HUDEP-2 (cell line): ENCODE data around the gene FOXP1.

Source experiments
- DNase-seq, 76 experiments: peaks; one replicate each; lab custom pipeline; 2025; ENCODE audit not compliant: unreplicated experiment in 76 of 76; lab: John Stamatoyannopoulos, UW

The FOXP1 gene

GRCh38 chr3:70919091-70919490, 664.4 kb downstream of the FOXP1 start:
- DNase-seq = no peak

DNA sequence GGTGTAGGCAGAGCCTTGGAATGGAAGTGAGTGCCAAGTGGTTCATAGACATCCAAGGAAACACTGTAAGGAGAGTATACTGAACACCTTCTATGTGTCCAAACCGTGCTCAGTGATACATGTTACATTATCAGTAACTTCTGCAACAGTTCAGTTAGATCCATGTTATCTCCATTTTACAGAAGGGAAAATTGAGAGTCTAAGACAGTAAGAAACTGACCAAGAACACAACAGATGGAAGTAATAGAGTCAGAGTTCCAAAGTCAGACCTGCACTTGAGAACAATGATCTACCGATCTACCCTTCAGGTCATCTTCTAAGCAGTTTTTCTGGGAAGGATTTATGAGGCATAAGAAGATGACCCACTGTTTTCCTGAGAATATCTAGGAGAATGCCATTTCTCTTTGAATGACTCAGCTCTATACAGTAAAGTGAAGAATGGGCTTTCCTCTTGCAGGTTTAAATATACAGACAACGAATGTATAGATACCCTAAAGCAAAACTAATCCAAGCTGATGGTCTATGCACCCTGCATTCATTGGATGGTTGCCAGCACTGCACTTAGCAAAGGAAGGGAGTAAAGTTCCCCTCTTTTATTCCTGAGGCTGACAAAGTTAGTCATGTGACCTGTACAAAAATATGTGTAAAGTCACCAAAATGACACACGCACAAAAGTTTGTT, 667.0 kb downstream of the FOXP1 start:
- DNase-seq = peak in 1 of 76 experiments; percentile 11

DNA sequence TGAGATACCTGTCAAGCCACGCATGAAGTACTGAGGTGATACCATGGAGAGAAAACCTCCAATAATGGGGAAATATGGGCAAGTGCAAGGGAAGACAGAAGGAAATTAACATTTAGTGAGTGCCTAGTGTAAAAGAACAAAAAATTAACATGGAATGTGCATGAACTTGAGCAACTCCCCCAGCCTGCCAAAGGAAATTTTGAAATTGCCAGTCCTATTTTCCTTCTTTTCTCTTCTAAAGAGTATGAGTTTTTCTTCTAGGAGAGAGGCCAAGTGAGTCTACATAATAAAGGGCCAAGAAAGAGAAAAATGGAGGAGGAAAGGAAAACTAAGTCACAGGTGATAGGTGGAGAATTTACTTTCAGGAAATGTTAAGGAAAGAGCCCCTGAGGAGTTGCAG, 668.7 kb downstream of the FOXP1 start:
- no peak for DNase-seq

DNA sequence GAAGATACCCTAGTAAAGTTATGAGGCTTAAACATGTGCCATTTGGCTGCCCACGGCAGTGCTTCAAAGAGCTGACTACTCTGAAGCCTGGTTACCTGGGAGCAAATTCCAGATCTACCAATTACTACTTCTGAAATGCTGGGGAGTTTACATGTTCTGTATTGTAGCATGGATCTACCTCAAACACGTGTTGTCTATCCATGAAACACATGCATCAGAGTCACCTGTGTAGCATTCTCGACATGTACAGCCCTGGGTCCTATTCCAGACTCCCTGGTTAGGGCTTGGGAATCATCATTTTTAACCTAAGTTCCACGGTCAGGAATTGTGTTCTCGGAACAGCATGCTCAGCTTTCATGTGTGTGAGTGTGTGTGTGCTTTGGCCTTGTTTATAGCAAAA, 671.8 kb downstream of the FOXP1 start:
- no peak for DNase-seq

DNA sequence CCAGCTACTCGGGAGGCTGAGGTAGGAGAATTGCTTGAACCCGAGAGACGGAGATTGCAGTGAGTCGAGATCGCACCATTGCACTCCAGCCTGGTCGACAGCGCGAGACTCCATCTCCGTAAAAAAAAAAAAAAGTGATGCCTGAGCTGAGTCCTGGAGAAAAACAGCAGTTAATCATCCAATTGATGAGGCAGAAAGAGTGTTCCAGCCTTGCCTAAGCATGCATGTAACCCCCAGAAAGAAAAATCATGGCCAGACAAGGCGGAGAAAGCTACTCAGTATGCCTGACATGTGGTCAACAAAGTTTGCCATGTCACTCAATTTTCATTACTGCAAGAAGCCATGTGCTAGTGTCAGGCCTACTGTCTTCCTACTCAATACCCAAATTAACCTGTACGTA, 678.0 kb downstream of the FOXP1 start:
- DNase-seq = no peak
